GM12878 (cell line): ENCODE measurements around the gene PNPLA3. TPM values are rescaled to one million over a fixed set of nuclear protein-coding genes. Genes with fewer than 3 reads are reported as not detected.

Experiments used
- ATAC-seq: fragments of 200-7000 bp; cut with Tn5 transposase; 3 replicates; pipeline ENCODE4 v1.9.1; 2020; ENCODE audit warnings: mild to moderate bottlenecking, moderate library complexity
- BruUV-seq: library from RNA; stranded (reverse); fragments of 400-500 nt; replicated peaks from 2 replicates; lab custom pipeline; 2021; lab: Mats Ljungman, UMichigan
- CTCF ChIA-PET: fragments of 300-600 bp; sonication (Branson Sonifier 250); formaldehyde crosslinking; extraction: SDS; loops from one replicate; lab custom pipeline; 2021; ENCODE audit warnings: inconsistent platforms; lab: Yijun Ruan, JAX
- POLR2A ChIA-PET: fragments of 350-600 bp; formaldehyde crosslinking; extraction: SDS; loops from one replicate; lab custom pipeline; 2021; ENCODE audit warnings: inconsistent platforms; lab: Charles Lee
- RAD21 ChIA-PET: fragments of 300-600 bp; sonication (Branson Sonifier 250); formaldehyde crosslinking; loops from one replicate; lab custom pipeline; 2023; ENCODE audit warnings: antibody characterized with exemption; ENCODE audit not compliant: unreplicated experiment; lab: Charles Lee
- SMC1A ChIA-PET: fragments of 300-600 bp; sonication (Branson Sonifier 250); formaldehyde crosslinking; loops from one replicate; lab custom pipeline; 2023; ENCODE audit not compliant: unreplicated experiment, uncharacterized antibody; lab: Charles Lee
- DNase-seq: peaks from one replicate; pipeline ENCODE4 v3.0.0-alpha.2; 2011; ENCODE audit warnings: low read depth, low spot score
- FAIRE-seq: peaks from 3 replicates; lab custom pipeline; 2011; peaks lifted over from hg19 to GRCh38; lab: Jason Lieb, UNC
- H2AFZ ChIP-seq: 2 replicates; pipeline ENCODE4 v1.6.0; 2011; ENCODE audit warnings: low read depth, low read length, control low read depth; ENCODE audit not compliant: control insufficient read depth
- H3K27ac ChIP-seq: 2 replicates; pipeline ENCODE4 v1.5.1; 2011; ENCODE audit warnings: control low read depth; ENCODE audit not compliant: control insufficient read depth, insufficient read depth
- H3K27me3 ChIP-seq, 2 experiments: replicated peaks in 1 of 2; 2 replicates each; pipeline versions ENCODE4 v1.6.0 to v1.6.1; 2011; ENCODE audit warnings: low read length in 1 of 2; ENCODE audit not compliant: control insufficient read depth in 2 of 2, insufficient read depth in 2 of 2
- H3K36me3 ChIP-seq, 2 experiments: 2 replicates each; pipeline ENCODE4 v1.5.1; 2011; ENCODE audit warnings: low read length in 1 of 2; ENCODE audit not compliant: control insufficient read depth in 2 of 2, insufficient read depth in 2 of 2
- H3K4me1 ChIP-seq: 2 replicates; pipeline ENCODE4 v1.6.1; 2011; ENCODE audit warnings: mild to moderate bottlenecking, low read length, moderate library complexity, mixed read lengths; ENCODE audit not compliant: control insufficient read depth, insufficient read depth
- H3K4me2 ChIP-seq: 2 replicates; pipeline ENCODE4 v1.6.0; 2011; ENCODE audit warnings: control low read depth; ENCODE audit not compliant: control insufficient read depth, insufficient read depth
- H3K4me3 ChIP-seq: fragments of 200-600 bp; sonication (generic); 2 replicates; pipeline ENCODE4 v1.5.1; 2016
- H3K79me2 ChIP-seq: 2 replicates; pipeline ENCODE4 v1.6.0; 2011; ENCODE audit warnings: low read length; ENCODE audit not compliant: control insufficient read depth, insufficient read depth
- H3K9ac ChIP-seq: 2 replicates; pipeline ENCODE4 v1.8.0; 2011; ENCODE audit warnings: low read length, control low read depth, mixed read lengths; ENCODE audit not compliant: control insufficient read depth, insufficient read depth
- H3K9me3 ChIP-seq: replicated peaks from 3 replicates; pipeline ENCODE4 v1.5.1; 2011; ENCODE audit warnings: mild to moderate bottlenecking, low read length; ENCODE audit not compliant: control insufficient read depth, insufficient read depth
- H4K20me1 ChIP-seq: 2 replicates; pipeline ENCODE4 v1.6.0; 2011; ENCODE audit not compliant: control insufficient read depth, insufficient read depth
- CBFB ChIP-seq: IDR thresholded peaks from 2 replicates; pipeline ENCODE4 v1.6.1; 2016; ENCODE audit warnings: antibody characterized with exemption, low read depth
- CREM ChIP-seq: IDR thresholded peaks from 2 replicates; pipeline ENCODE4 v1.6.1; 2014; ENCODE audit warnings: antibody characterized with exemption, low read depth
- HDAC2 ChIP-seq: fragments of 200-600 bp; sonication (generic); IDR thresholded peaks from 2 replicates; pipeline ENCODE4 v1.6.1; 2017
- IKZF2 ChIP-seq, 2 experiments: fragments of 450-650 bp; IDR thresholded peaks; 2 replicates each; pipeline ENCODE4 v1.6.1; 2017; ENCODE audit warnings: mild to moderate bottlenecking in 2 of 2, moderate library complexity in 2 of 2
- KLF5 ChIP-seq: fragments of 450-650 bp; IDR thresholded peaks from 2 replicates; pipeline ENCODE4 v1.6.1; 2014; ENCODE audit warnings: mild to moderate bottlenecking; ENCODE audit not compliant: partially characterized antibody
- MTA2 ChIP-seq: fragments of 450-650 bp; IDR thresholded peaks from 2 replicates; pipeline ENCODE4 v1.6.1; 2016; ENCODE audit warnings: low read depth, mild to moderate bottlenecking, moderate library complexity
- PAX5 ChIP-seq: IDR thresholded peaks from 2 replicates; pipeline ENCODE4 v1.6.1; 2011; ENCODE audit warnings: low read depth, low read length, borderline replicate concordance
- RFX5 ChIP-seq: IDR thresholded peaks from 2 replicates; pipeline ENCODE4 v1.6.1; 2011; ENCODE audit warnings: low read depth, low read length, improper control_type of control experiment
- RUNX3 ChIP-seq: IDR thresholded peaks from 2 replicates; pipeline ENCODE4 v1.6.1; 2012; ENCODE audit warnings: low read length, inconsistent platforms
- WRNIP1 ChIP-seq: IDR thresholded peaks from 2 replicates; pipeline ENCODE4 v1.6.1; 2011; ENCODE audit warnings: low read depth, low read length, improper control_type of control experiment, borderline replicate concordance
- WGBS: methylation state at CpG from one replicate; pipeline ENCODE4 v1.1.6; 2016; ENCODE audit warnings: low lambda C conversion rate; ENCODE audit not compliant: insufficient replicate concordance, insufficient coverage; ENCODE audit errors: missing lambda C conversion rate; 5-methylcytosine and 5-hydroxymethylcytosine counted together
- in situ Hi-C: fragments of 300-500 bp; cut with MboI; formaldehyde crosslinking; loops from 9 replicates; pipeline ENCODE4 v1.14.3; 2018; ENCODE audit warnings: mixed read lengths
- intact Hi-C: fragments of 100-400 bp; cut with micrococcal nuclease; formaldehyde crosslinking; loops from one replicate; pipeline ENCODE4 v1.14.2; 2022; ENCODE audit not compliant: unreplicated experiment
- polyA plus RNA-seq, 11 experiments: library from polyadenylated mRNA; depleted of rRNA in 4 of 11; unstranded in 6 of 11; stranded (reverse) in 5 of 11; fragments of >200 nt; fragmentation: Nextera tagmentation in 4 of 11; fragmentation: Illumina TruSeq in 1 of 11; extraction: Ambion mirVana in 4 of 11; extraction: Trizol in 1 of 11; gene quantifications; 1 replicate in 1 of 11; 2 replicates in 10 of 11; pipeline versions ENCODE4 v1.2.1 to v1.2.3, GENCODE V29; 2011 to 2016; ENCODE audit warnings: inconsistent platforms in 2 of 11, missing spikeins in 2 of 11, low read depth in 1 of 11
- total RNA-seq, 4 experiments: library from RNA; depleted of rRNA in 3 of 4; stranded (reverse); fragments of >200 nt in 3 of 4; fragmentation: Illumina TruSeq in 1 of 4; extraction: Trizol in 1 of 4; gene quantifications; 2 replicates each; pipeline versions ENCODE4 v1.2.1 to v1.2.3, GENCODE V29; 2013 to 2021
- TF ChIP-seq, protein P1 (sequence below): fragments of 150-350 bp; IDR thresholded peaks from 2 replicates; pipeline ENCODE4 v1.6.1; 2016; ENCODE audit warnings: low read depth, low read length
- TF ChIP-seq, protein P2 (sequence below): IDR thresholded peaks from 2 replicates; pipeline ENCODE4 v1.6.1; 2011; ENCODE audit warnings: borderline replicate concordance, low read depth, mild to moderate bottlenecking, moderate library complexity, low read length; ENCODE audit not compliant: insufficient read depth, poor library complexity, severe bottlenecking

The PNPLA3 gene
- total and polyA plus RNA-seq, 10 of the 15 experiments (the other 5 are each of a cell fraction or from before 2014, with no cell fraction given): 0.05 to 0.08 TPM; not detected in 8

DNA sequence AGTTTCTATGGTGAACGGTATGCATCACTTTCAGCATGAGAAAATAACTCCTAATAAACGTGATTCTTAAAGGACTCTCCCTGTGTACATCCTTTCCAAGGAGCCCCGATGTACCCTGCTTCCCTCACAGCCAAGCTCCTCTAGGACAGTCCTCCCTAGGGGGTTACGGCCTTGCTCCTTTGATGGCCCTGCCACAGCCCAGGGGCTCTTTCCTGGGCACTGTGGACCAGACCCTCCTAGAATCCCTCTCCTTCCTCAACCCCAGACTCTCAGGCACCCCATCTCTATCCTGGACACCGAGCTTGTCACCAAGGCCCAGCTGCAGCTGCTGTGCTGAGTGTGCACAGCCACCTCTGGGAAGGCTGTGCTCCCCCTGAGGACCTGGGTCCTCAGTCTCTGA is 27.8 kb downstream of the PNPLA3 start:
- no peak overlapping the region for H3K4me2 ChIP-seq
- TF ChIP-seq HDAC2 (no peak), PAX5 (no peak), RFX5 (no peak), IKZF2 (IDR thresholded peaks at IDR 0.05) (no peak), CBFB (no peak), KLF5 (no peak), RUNX3 (no peak), CREM (no peak), WRNIP1 (no peak), MTA2 (no peak)
- TF ChIP-seq, protein P1, sequence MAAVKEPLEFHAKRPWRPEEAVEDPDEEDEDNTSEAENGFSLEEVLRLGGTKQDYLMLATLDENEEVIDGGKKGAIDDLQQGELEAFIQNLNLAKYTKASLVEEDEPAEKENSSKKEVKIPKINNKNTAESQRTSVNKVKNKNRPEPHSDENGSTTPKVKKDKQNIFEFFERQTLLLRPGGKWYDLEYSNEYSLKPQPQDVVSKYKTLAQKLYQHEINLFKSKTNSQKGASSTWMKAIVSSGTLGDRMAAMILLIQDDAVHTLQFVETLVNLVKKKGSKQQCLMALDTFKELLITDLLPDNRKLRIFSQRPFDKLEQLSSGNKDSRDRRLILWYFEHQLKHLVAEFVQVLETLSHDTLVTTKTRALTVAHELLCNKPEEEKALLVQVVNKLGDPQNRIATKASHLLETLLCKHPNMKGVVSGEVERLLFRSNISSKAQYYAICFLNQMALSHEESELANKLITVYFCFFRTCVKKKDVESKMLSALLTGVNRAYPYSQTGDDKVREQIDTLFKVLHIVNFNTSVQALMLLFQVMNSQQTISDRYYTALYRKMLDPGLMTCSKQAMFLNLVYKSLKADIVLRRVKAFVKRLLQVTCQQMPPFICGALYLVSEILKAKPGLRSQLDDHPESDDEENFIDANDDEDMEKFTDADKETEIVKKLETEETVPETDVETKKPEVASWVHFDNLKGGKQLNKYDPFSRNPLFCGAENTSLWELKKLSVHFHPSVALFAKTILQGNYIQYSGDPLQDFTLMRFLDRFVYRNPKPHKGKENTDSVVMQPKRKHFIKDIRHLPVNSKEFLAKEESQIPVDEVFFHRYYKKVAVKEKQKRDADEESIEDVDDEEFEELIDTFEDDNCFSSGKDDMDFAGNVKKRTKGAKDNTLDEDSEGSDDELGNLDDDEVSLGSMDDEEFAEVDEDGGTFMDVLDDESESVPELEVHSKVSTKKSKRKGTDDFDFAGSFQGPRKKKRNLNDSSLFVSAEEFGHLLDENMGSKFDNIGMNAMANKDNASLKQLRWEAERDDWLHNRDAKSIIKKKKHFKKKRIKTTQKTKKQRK: no peak
- TF ChIP-seq, protein P2, sequence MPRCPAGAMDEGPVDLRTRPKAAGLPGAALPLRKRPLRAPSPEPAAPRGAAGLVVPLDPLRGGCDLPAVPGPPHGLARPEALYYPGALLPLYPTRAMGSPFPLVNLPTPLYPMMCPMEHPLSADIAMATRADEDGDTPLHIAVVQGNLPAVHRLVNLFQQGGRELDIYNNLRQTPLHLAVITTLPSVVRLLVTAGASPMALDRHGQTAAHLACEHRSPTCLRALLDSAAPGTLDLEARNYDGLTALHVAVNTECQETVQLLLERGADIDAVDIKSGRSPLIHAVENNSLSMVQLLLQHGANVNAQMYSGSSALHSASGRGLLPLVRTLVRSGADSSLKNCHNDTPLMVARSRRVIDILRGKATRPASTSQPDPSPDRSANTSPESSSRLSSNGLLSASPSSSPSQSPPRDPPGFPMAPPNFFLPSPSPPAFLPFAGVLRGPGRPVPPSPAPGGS: no peak
- TF ChIP-seq, all 136 proteins: peak for 0
- WGBS: 41% methylated on average over 5 of the region's 5 CpGs
- no TSS peak for BruUV-seq
- intact Hi-C loops (no loop called here), in situ Hi-C loops (no loop called here)
- Histone ChIP-seq H2AFZ (no peak overlapping the region), H3K27me3 (no peaks in the 10 kb centered on the region), H3K4me1 (peaks cover 3% of the 10 kb centered on the region), H3K9ac (no peak overlapping the region), H3K9me3 (no peaks in the 10 kb centered on the region), H3K79me2 (peaks cover 22% of the 10 kb centered on the region), H3K36me3 (no peaks in the 10 kb centered on the region), H3K4me3 (no peak overlapping the region), H3K27ac (no peak overlapping the region), H4K20me1 (no peaks in the 10 kb centered on the region)
- RAD21 ChIA-PET: no interaction called here
- SMC1A ChIA-PET: no interaction called here
- FAIRE-seq: no peak
- CTCF ChIA-PET: interaction anchor here (0.6 to 1.3 kb wide), 2 partner anchors 68 to 199 kb away, joined by 3 to 4 read pairs; no protein-coding TSS in a partner anchor
- DNase-seq: no peak
- POLR2A ChIA-PET: interaction anchor here (0.6 kb wide), 1 partner anchor 15 kb away, joined by 3 read pairs; no protein-coding TSS in a partner anchor
- no peak for ATAC-seq
